Skeletal muscle tissue (tissue), 4 donors: ENCODE measurements around the gene SYNJ2. TPM values are rescaled to one million over a fixed set of nuclear protein-coding genes. Genes with fewer than 3 reads are reported as not detected.
"Not testable (repeated sequence)": the region's sequence is repeated elsewhere in the genome, so short reads cannot be mapped to it uniquely, and the experiment has no call there.

Source experiments
- H3K27ac ChIP-seq: one replicate; pipeline ENCODE4 v1.7.0; 2013; ENCODE audit warnings: mild to moderate bottlenecking, low read depth, low read length, inconsistent platforms
- H3K27me3 ChIP-seq, 3 donors: one replicate each; pipeline ENCODE4 v1.7.0; 2013; ENCODE audit warnings: low read length in 3 of 3; ENCODE audit not compliant: control insufficient read depth in 3 of 3, insufficient read depth in 3 of 3
- H3K36me3 ChIP-seq, 3 donors: one replicate each; pipeline ENCODE4 v1.7.0; 2013; ENCODE audit warnings: low read length in 3 of 3; ENCODE audit not compliant: control insufficient read depth in 3 of 3, insufficient read depth in 3 of 3
- H3K4me1 ChIP-seq, 3 donors: one replicate each; pipeline ENCODE4 v1.7.0; 2013; ENCODE audit warnings: low read length in 3 of 3, mild to moderate bottlenecking in 3 of 3; ENCODE audit not compliant: control insufficient read depth in 3 of 3, insufficient read depth in 3 of 3
- H3K4me3 ChIP-seq, 3 donors: one replicate each; pipeline ENCODE4 v1.7.0; 2013; ENCODE audit warnings: low read length in 3 of 3
- H3K9ac ChIP-seq, 3 donors: one replicate each; pipeline ENCODE4 v1.7.0; 2013; ENCODE audit warnings: low read length in 3 of 3, mild to moderate bottlenecking in 3 of 3, moderate library complexity in 2 of 3, low read depth in 1 of 3
- H3K9me3 ChIP-seq, 3 donors: one replicate each; pipeline ENCODE4 v1.7.0; 2013; ENCODE audit warnings: low read length in 3 of 3; ENCODE audit not compliant: control insufficient read depth in 3 of 3
- total RNA-seq: library from RNA; depleted of rRNA; stranded (reverse); fragments of >200 nt; gene quantifications from one replicate; pipeline ENCODE4 v1.2.3, GENCODE V29; 2014
- donor health status: Osteomylitis.

Gene SYNJ2, protein sequence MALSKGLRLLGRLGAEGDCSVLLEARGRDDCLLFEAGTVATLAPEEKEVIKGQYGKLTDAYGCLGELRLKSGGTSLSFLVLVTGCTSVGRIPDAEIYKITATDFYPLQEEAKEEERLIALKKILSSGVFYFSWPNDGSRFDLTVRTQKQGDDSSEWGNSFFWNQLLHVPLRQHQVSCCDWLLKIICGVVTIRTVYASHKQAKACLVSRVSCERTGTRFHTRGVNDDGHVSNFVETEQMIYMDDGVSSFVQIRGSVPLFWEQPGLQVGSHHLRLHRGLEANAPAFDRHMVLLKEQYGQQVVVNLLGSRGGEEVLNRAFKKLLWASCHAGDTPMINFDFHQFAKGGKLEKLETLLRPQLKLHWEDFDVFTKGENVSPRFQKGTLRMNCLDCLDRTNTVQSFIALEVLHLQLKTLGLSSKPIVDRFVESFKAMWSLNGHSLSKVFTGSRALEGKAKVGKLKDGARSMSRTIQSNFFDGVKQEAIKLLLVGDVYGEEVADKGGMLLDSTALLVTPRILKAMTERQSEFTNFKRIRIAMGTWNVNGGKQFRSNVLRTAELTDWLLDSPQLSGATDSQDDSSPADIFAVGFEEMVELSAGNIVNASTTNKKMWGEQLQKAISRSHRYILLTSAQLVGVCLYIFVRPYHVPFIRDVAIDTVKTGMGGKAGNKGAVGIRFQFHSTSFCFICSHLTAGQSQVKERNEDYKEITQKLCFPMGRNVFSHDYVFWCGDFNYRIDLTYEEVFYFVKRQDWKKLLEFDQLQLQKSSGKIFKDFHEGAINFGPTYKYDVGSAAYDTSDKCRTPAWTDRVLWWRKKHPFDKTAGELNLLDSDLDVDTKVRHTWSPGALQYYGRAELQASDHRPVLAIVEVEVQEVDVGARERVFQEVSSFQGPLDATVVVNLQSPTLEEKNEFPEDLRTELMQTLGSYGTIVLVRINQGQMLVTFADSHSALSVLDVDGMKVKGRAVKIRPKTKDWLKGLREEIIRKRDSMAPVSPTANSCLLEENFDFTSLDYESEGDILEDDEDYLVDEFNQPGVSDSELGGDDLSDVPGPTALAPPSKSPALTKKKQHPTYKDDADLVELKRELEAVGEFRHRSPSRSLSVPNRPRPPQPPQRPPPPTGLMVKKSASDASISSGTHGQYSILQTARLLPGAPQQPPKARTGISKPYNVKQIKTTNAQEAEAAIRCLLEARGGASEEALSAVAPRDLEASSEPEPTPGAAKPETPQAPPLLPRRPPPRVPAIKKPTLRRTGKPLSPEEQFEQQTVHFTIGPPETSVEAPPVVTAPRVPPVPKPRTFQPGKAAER (N-terminal part only)
- total RNA-seq = 8.4 TPM

DNA sequence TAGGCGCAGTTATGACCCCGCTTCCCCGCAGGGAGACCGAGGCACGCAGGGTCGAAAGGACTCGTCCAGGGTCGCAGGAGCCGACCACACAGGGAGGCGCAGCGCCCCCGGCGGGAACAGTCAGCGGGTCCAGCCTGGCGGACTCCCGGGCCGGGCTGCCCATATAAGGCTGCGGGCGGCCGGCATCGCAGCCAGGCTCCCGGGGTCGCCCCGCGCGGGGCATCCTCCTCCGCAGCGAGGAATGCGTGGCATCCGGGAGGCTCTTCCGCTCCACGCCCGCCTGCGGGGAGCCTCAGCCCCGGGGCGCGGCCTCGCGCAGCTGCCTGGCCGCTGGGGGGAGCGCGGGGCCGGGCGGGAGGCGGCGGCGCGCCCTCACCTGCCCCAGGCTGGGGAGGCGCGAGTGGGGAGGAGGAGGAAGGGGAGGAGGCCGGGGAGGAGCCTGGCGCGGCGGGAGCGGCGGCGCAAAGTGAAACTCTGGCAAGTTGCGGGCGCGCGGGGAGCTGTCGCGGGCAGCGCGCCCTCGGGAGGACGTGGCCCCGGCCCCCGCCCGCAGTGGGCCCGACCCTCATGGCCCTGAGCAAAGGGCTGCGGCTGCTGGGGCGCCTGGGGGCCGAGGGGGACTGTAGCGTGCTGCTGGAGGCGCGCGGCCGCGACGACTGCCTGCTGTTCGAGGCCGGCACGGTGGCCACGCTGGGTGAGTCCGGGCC, at the start of gene SYNJ2:
SYNJ2 (plus strand) TSS at position 469 of the 707 bp plus-strand sequence; CDS start at position 568, 99 bp downstream.
- no peaks in the 10 kb centered on the region for H3K27me3 ChIP-seq
- no peaks in the 10 kb centered on the region for H3K9me3 ChIP-seq
- peaks cover 5 to 15% (median 12%) of the 10 kb centered on the region in 3 donors for H3K4me1 ChIP-seq
- no peaks in the 10 kb centered on the region for H3K36me3 ChIP-seq
- H3K4me3 ChIP-seq = peak within 1 kb of the TSS; percentile 72 to 78 (median 77)
- peak within 1 kb of the TSS; percentile 82 to 89 (median 82) for H3K9ac ChIP-seq
- peak within 1 kb of the TSS; percentile 47 for H3K27ac ChIP-seq

DNA sequence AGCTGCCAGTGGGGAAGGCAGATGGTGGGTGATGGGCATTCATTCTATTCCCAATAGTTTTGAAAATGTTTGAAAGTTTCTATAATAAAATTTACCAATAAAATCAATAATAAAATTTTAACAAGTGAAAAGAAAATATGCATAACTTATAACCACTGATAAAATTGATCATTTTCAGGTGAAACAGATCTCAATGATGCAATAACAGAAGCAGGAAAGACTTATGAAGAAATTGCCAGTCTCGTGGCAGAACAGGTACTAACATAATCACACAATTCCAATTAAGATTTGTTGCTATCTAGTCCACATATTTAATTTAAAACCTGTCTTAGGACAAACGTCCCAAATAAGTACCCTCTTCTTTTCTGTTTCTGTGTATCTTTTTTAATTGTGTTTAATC, 45.9 kb upstream of the SYNJ2 start:
- H3K36me3 ChIP-seq = peaks cover 20 to 58% (median 56%) of the 10 kb centered on the region in 3 donors
- no peak overlapping the region for H3K9ac ChIP-seq
- H3K9me3 ChIP-seq = no peaks in the 10 kb centered on the region
- H3K4me1 ChIP-seq = peaks cover 0 to 3% (median 0%) of the 10 kb centered on the region in 3 donors
- H3K27me3 ChIP-seq = no peaks in the 10 kb centered on the region
- no peak overlapping the region for H3K4me3 ChIP-seq
- no peak overlapping the region for H3K27ac ChIP-seq

DNA sequence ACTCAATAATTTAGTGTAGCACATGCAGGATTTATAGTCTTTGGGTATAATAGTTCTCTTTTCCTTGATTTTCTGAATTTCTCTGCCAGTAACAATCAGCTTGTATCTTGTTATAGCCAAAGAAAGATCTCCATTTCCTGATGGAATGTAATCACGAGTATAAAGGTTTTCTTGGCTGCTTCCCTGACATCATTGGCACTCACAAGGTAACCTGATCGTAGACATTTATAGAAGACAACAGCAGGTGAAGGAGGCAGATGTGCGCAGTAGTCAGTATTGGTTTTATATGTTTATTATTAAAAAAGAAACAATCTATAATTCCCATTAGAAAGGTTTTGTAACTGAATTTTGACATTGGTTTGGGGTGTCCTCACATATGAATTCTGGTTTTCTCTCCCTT, 44.3 kb upstream of the SYNJ2 start:
- Histone ChIP-seq H3K4me3 (no peak overlapping the region), H3K36me3 (peaks cover 29 to 61% (median 60%) of the 10 kb centered on the region in 3 donors), H3K9ac (no peak overlapping the region), H3K4me1 (peaks cover 0 to 3% (median 0%) of the 10 kb centered on the region in 3 donors), H3K9me3 (no peaks in the 10 kb centered on the region), H3K27me3 (no peaks in the 10 kb centered on the region), H3K27ac (no peak overlapping the region)

DNA sequence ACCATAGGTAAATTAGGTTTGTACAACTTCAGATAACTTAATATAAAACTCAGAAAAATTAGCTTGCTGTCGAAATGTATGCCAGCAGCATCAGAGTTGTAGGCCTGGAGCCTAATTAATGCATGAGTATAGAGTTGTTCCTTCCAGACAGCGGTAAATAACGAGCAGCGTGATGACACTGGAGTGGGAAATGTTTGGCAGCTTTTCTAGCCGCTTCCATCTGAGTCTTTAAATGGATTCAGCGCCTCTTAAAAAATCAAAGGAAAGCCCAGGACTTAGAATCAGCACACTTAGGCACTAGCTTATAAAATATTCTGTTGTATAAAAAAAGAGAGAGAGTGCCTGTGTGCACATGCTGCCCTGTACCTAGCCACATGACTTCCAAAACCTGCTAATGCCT, 43.7 kb upstream of the SYNJ2 start:
- Histone ChIP-seq H3K9me3 (no peaks in the 10 kb centered on the region), H3K4me1 (peaks cover 0 to 3% (median 0%) of the 10 kb centered on the region in 3 donors), H3K4me3 (no peak overlapping the region), H3K36me3 (peaks cover 31 to 65% (median 63%) of the 10 kb centered on the region in 3 donors), H3K9ac (no peak overlapping the region), H3K27me3 (no peaks in the 10 kb centered on the region), H3K27ac (no peak overlapping the region)

DNA sequence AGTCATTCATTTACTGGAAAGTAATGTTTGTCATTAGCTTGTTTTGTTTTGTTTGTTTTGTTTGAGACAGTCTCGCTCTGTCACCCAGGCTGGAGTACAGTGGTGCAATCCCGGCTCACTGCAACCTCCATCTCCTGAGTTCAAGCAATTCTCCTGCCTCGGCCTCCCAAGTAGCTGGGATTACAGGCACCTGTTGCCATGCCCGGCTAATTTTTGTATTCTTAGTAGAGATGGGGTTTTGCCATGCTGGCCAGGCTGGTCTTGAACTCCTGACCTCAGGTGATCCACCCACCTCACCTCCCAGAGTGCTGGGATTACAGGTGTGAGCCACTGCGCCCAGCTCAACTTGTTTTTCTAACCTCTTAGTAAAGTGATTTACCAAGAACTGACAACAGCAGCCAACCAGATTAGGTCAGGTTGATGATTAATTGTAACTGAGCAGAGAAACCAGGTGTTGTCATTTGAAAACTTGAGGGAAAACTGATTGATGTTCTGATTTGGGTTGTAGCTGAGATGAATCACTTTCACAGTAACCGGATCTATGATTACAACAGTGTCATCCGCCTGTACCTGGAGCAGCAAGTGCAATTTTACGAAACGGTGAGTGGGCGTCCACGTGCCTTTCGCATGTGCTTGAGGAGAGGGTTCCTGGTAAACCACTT, 41.2 kb upstream of the SYNJ2 start:
- not testable (repeated sequence) for H3K4me1 ChIP-seq, H3K27me3 ChIP-seq, H3K9me3 ChIP-seq, H3K27ac ChIP-seq, H3K4me3 ChIP-seq, H3K9ac ChIP-seq
- peaks cover 36 to 67% (median 66%) of the 10 kb centered on the region in 3 donors for H3K36me3 ChIP-seq

DNA sequence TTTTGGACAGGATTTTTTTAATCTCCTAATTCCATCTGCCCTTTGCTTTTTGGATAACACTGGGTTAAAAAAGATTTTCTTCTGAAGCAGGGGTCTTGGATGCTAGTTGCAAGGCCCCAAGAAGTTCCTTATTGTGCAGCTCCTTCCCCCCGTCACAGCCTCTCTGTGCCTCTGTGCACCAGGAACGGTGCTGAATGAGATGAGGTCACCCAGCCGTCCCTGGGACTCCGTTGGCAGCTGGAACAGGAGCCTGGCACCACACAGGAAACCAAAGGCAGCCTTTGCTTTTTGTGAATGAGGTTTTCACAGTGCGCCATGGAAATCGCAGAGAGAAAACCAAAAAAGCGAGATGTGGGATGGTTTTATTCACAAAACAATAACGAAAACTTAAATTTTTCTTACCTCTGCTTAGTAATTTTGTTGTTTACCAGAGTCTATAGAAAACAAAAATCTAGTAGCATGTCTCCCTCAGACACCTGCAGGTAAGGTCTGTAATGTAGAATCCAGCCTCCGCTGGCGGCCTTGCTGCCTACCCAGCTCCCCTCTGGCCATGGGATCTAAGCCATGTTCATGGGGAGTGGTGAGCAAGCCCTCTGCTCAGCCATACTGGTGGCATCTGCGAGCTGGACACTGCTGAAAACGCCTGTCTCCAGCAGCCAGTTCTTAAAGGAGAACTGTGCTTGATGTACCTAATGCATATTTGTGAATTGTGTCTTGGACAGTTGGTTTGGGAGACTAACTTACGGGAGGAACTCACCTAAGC, 40.4 kb upstream of the SYNJ2 start:
- Histone ChIP-seq H3K9ac (no peak overlapping the region), H3K36me3 (peaks cover 35 to 69% (median 61%) of the 10 kb centered on the region in 3 donors), H3K4me1 (peaks cover 0 to 3% (median 0%) of the 10 kb centered on the region in 3 donors), H3K9me3 (no peaks in the 10 kb centered on the region), H3K27me3 (no peaks in the 10 kb centered on the region), H3K4me3 (no peak overlapping the region), H3K27ac (no peak overlapping the region)

DNA sequence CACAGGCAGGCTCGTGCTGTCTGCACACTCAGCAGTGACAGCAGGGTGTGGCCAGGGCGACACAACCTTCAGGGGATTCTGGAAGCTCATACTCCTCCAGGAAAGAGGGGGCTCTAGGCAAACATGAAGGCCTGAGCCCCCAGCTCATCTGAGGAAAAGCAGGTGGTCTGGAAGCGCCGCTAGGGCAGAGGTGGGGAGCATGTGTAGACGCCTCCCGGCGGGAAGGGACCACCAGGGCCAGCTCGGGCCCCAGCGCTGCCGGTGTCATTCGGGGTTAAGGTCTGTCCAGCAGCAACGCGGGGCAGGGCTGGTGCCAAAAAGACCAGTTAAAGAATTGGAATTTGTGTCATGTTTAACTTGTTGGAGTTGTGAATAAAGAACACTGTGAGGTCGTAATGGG, 39.3 kb upstream of the SYNJ2 start:
- H3K9ac ChIP-seq = no peak overlapping the region
- H3K9me3 ChIP-seq = no peaks in the 10 kb centered on the region
- H3K36me3 ChIP-seq = peaks cover 32 to 64% (median 60%) of the 10 kb centered on the region in 3 donors
- no peaks in the 10 kb centered on the region for H3K4me1 ChIP-seq
- no peak overlapping the region for H3K27ac ChIP-seq
- H3K27me3 ChIP-seq = no peaks in the 10 kb centered on the region
- H3K4me3 ChIP-seq = no peak overlapping the region

DNA sequence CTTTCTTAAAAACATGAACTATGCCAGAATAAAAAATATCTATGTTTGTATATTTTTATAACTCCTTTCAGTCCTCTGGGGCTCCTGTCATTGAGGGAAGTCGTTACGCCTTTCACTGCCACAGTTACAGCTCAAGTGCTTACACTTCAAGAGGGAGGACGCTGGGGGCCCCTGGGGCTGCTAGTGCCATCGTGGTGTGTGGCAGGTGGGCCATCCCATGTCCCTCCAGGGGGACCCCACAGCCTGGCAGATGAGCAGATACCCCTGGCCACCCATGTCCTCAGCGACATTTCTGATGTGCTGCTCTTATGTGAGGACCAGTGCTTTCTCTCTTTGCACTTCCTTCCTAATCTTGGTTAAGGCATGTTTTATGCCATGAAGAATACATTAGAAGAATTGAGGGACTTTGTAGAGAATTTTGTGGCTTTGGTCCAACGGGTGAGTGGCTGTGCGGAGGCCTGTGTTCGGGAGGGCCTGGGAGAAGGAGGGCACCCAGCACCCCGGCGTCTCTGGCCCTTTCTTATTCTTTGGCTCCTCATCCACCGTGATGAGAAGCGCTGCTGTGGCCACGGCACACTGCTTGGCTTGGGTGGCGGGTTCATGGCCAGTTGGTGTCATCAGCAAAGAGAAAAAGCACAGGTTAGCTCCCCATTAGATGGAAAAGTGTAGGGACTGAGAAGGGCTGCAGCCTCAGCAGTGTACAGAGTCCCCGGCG, 38.3 kb upstream of the SYNJ2 start:
- H3K9me3 ChIP-seq = no peaks in the 10 kb centered on the region
- no peak overlapping the region for H3K27ac ChIP-seq
- H3K4me1 ChIP-seq = no peaks in the 10 kb centered on the region
- H3K27me3 ChIP-seq = no peaks in the 10 kb centered on the region
- H3K4me3 ChIP-seq = no peak overlapping the region
- no peak overlapping the region for H3K9ac ChIP-seq
- peaks cover 32 to 56% (median 54%) of the 10 kb centered on the region in 3 donors for H3K36me3 ChIP-seq
